Nephron progenitor cell (in vitro differentiated cells): ENCODE data around the gene ANKRD13B.
A peak's percentile ranks its signal among the peaks of the same experiment; 100 is the strongest.

Source experiments
- DNase-seq: peaks from one replicate; pipeline ENCODE4 v3.0.0; 2021
- H3K27ac Mint-ChIP-seq: 2 replicates; pipeline ENCODE4 v1.8.0; 2021; ENCODE audit warnings: mild to moderate bottlenecking, moderate library complexity, mixed read lengths
- H3K27me3 Mint-ChIP-seq: 2 replicates; pipeline ENCODE4 v1.8.0; 2021; ENCODE audit warnings: mild to moderate bottlenecking, low read depth, mixed read lengths; ENCODE audit not compliant: poor library complexity
- H3K36me3 Mint-ChIP-seq: 2 replicates; pipeline ENCODE4 v1.8.0; 2021; ENCODE audit warnings: low read depth, mixed read lengths
- H3K4me1 Mint-ChIP-seq: 2 replicates; pipeline ENCODE4 v1.8.0; 2021; ENCODE audit warnings: mixed read lengths
- H3K4me3 Mint-ChIP-seq: 2 replicates; pipeline ENCODE4 v1.8.0; 2021; ENCODE audit warnings: mild to moderate bottlenecking, moderate library complexity, mixed read lengths
- H3K9me3 Mint-ChIP-seq: 2 replicates; pipeline ENCODE4 v1.8.0; 2021; ENCODE audit warnings: mild to moderate bottlenecking, moderate library complexity, mixed read lengths
- TF ChIP-seq, protein P1 (sequence below): fragments of 200-600 bp; sonication (generic); IDR thresholded peaks from 2 replicates; pipeline ENCODE4 v1.5.0; 2021; ENCODE audit warnings: antibody characterized with exemption

ANKRD13B gene

DNA sequence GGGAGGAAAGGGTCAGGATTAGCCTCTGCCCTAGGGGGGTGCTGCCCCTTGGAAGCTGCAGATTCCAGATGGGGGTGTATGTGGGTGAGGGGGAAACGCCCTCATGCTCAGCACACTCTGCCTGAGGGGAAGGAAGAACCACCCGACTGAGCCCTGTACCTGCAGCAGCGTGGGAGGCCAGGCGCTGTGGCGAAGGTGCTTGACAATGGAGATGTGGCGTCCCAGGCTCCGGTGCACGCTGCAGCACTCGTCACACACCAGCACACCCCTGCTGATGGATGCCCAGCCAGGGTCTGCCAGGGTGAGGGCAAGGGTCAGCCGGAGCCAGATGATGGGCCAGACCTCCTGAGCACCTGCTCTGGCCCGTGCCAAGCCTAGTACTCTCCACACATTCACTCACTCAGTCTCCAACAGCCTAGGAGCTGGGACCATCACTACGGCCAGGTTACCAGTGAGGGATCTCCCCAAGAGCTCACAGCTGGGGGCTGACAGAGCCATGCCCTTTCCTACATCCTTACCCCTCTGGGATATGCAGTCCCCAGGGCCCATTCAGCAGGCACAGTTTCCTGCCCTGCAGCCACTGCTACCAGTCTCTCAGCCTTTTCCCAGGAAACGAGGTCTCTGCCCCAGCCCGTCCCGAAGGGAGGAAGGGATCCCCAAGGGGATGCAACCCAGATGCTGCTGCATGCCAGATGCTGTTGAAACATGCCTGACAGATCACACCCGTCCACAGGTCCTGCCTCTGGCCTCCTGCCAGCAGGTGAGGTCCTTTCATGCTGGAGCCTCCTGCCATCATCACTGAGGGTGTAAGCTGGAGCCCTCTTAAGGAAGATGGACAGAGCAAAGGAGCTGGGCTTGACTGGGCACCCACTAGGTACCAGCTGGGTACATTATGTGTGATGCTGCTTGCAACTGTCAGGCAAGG, 9.3 kb upstream of the ANKRD13B start:
- Mint-ChIP-seq H3K27ac (peak overlapping the region; percentile 88), H3K4me1 (peaks cover 43% of the 10 kb centered on the region), H3K36me3 (peaks cover 22% of the 10 kb centered on the region), H3K27me3 (peaks cover 2% of the 10 kb centered on the region), H3K9me3 (no peaks in the 10 kb centered on the region), H3K4me3 (no peak overlapping the region)
- no peak for DNase-seq
- TF ChIP-seq, protein P1, sequence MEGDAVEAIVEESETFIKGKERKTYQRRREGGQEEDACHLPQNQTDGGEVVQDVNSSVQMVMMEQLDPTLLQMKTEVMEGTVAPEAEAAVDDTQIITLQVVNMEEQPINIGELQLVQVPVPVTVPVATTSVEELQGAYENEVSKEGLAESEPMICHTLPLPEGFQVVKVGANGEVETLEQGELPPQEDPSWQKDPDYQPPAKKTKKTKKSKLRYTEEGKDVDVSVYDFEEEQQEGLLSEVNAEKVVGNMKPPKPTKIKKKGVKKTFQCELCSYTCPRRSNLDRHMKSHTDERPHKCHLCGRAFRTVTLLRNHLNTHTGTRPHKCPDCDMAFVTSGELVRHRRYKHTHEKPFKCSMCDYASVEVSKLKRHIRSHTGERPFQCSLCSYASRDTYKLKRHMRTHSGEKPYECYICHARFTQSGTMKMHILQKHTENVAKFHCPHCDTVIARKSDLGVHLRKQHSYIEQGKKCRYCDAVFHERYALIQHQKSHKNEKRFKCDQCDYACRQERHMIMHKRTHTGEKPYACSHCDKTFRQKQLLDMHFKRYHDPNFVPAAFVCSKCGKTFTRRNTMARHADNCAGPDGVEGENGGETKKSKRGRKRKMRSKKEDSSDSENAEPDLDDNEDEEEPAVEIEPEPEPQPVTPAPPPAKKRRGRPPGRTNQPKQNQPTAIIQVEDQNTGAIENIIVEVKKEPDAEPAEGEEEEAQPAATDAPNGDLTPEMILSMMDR, result no peak

DNA sequence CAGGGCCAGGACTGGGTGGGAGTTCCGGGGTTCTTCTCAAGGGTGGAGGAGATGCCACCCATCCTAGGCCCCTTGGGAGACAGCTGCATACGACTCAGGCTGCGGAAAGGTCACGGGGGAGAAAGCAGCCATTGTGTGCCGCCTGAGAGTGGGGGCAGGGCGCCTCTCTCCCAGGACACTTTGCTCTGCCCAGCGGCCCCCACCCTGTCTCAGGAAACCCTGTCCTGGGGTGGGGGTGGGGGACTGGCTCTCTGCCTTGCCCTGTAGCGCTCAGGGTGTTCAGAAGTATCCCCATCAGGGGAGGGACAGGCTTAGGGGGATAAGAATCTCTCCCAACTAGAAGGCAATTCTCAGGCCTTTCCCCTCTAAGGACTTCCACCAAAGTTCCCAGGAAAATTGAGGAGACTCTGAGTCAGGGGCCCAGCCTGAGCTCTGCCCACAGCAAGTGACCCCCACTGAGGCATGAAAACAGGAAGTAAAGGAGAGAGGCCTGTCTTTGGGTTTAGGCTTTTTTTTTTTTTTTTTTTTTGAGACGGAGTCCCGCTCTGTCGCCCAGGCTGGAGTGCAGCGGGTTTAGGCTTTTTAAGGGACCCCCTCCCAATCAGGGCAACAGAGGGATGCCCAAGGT, 8.4 kb upstream of the ANKRD13B start:
- H3K27me3 Mint-ChIP-seq, result peaks cover 2% of the 10 kb centered on the region
- no peak overlapping the region for H3K4me3 Mint-ChIP-seq
- H3K4me1 Mint-ChIP-seq, result peaks cover 40% of the 10 kb centered on the region
- TF ChIP-seq, protein P1, result no peak
- peaks cover 22% of the 10 kb centered on the region for H3K36me3 Mint-ChIP-seq
- DNase-seq, result peak; percentile 7
- H3K27ac Mint-ChIP-seq, result peak overlapping the region; percentile 88
- H3K9me3 Mint-ChIP-seq, result no peaks in the 10 kb centered on the region

DNA sequence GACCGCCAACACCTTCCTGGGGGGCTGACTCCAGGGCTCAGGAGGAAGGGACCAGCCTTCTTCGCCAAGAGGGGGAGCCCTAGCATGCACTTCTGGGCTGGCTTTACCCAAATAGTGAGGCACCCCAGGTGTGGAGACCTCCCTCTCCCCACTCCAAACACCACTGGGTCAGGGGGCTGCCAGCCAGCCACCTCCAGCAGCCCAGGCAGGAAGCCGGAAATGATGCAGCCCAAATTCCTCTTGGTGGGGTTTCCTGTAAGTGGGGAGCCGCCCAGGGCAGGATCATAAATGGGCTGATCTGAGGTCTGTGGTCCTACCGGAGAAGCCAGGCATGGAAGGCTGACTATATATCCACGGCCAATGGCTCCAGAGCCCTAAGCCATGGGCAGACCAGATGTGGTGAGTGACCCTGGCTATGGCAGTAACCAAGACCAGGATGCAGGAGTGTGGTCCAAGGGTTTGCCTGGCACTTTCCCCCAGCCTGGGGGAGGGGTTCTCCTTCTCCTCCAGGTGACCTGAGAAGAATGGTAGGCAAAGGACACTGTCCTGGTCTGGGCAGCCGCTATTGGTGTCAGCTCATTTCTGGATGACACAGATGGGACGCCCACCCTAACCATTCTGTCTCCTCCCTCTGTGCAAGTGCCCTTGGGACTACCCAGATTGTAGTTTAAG, 7.7 kb upstream of the ANKRD13B start:
- Mint-ChIP-seq H3K4me3 (no peak overlapping the region), H3K27me3 (peaks cover 2% of the 10 kb centered on the region), H3K27ac (no peak overlapping the region), H3K4me1 (peaks cover 45% of the 10 kb centered on the region), H3K36me3 (peaks cover 16% of the 10 kb centered on the region), H3K9me3 (no peaks in the 10 kb centered on the region)
- peak; percentile 8 for DNase-seq
- TF ChIP-seq, protein P1, result no peak

DNA sequence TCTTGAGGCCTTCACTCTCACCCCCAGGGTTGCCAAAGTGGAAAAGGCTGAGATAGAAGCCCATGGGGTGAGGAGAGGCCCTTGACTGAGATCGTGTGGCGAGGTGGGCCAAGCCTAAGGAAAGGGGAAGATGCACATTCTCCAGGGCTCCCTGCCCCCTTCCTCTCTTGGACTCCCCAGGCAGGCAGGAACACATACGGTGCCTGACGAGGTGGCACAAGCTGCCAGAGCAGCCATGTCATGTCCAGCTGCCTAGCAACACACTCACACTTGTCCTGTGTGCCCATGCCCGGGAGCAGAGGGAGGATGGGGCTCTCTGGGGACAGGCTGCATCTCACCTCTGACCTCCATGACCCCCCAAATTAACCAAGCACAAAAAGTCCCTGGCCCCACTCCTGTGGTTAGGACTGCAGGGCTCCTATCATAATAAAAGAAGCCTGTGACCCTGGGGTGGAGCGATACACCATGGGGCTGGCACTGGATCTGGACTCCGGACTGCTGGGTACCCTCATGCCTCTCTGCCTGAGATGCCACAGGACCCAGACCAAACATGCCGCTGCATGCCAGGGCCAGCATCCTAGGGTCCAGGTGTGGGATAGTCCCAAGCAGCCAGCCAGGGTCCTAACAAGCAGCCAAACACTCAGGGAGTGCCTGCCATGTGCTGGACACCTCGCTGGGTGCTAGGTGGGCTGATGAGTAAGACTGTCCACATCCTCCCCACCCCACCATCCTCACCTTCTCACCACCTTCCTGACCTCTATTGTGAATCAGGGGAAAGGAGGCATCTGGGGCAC, 6.1 kb upstream of the ANKRD13B start:
- Mint-ChIP-seq H3K27ac (no peak overlapping the region), H3K4me3 (no peak overlapping the region), H3K36me3 (peaks cover 12% of the 10 kb centered on the region), H3K4me1 (peaks cover 56% of the 10 kb centered on the region), H3K9me3 (no peaks in the 10 kb centered on the region), H3K27me3 (peaks cover 3% of the 10 kb centered on the region)
- DNase-seq, result peak; percentile 1
- TF ChIP-seq, protein P1, result no peak

DNA sequence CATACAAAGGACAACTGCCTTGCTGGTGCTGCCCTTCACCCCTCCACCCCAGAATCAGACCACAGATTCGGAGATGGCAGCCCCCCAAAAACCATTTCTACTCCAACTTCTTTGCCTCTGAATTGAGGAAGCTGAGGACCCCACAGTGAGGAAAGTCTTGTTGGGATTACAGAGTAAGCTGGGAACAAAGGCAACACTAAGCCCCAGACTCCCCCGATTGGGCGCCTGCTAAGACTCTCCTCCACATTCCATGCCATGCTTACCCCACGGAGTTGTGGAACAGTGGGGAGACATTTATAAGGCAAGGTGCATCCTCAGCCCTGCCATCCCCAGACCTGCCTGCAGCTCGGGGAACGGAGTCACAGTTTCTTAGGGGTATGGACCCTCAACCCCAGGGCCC, 5.3 kb upstream of the ANKRD13B start:
- H3K27me3 Mint-ChIP-seq, result peaks cover 9% of the 10 kb centered on the region
- H3K4me1 Mint-ChIP-seq, result peaks cover 63% of the 10 kb centered on the region
- H3K4me3 Mint-ChIP-seq, result no peak overlapping the region
- H3K36me3 Mint-ChIP-seq, result peaks cover 7% of the 10 kb centered on the region
- no peak for DNase-seq
- H3K27ac Mint-ChIP-seq, result no peak overlapping the region
- no peaks in the 10 kb centered on the region for H3K9me3 Mint-ChIP-seq
- TF ChIP-seq, protein P1, result no peak
